GM23338 (cell line): ENCODE results near the gene EBLN1. TPM values are rescaled to one million over a fixed set of nuclear protein-coding genes. Genes with fewer than 3 reads are reported as not detected.

Source experiments
- ATAC-seq: fragments of 200-7000 bp; cut with Tn5 transposase; 3 replicates; pipeline ENCODE4 v1.9.1; 2020
- DNase-seq: peaks from one replicate; pipeline ENCODE4 v3.0.0-alpha.2; 2015; ENCODE audit warnings: low spot score
- H2AFZ ChIP-seq: fragments of 200-600 bp; sonication (generic); 2 replicates; pipeline ENCODE4 v1.8.0; 2016; ENCODE audit warnings: antibody characterized with exemption, mild to moderate bottlenecking, moderate library complexity
- H3F3A ChIP-seq: fragments of 200-600 bp; sonication (generic); replicated peaks from 2 replicates; pipeline ENCODE4 v1.8.0; 2017; ENCODE audit warnings: antibody characterized with exemption, mixed run types, low read depth
- H3K27ac ChIP-seq: fragments of 200-600 bp; sonication (generic); 2 replicates; pipeline ENCODE4 v1.6.1; 2016; ENCODE audit warnings: low read depth
- H3K27me3 ChIP-seq: fragments of 200-600 bp; sonication (generic); 2 replicates; pipeline ENCODE4 v1.8.0; 2016; ENCODE audit warnings: mild to moderate bottlenecking, mixed run types, moderate library complexity; ENCODE audit not compliant: insufficient read depth
- H3K36me3 ChIP-seq: fragments of 200-600 bp; sonication (generic); 2 replicates; pipeline ENCODE4 v1.8.0; 2016; ENCODE audit warnings: mild to moderate bottlenecking; ENCODE audit not compliant: insufficient read depth
- H3K4me1 ChIP-seq: fragments of 200-600 bp; sonication (generic); 2 replicates; pipeline ENCODE4 v1.8.0; 2016; ENCODE audit warnings: mild to moderate bottlenecking, moderate library complexity; ENCODE audit not compliant: insufficient read depth
- H3K4me2 ChIP-seq: fragments of 200-600 bp; sonication (generic); 2 replicates; pipeline ENCODE4 v1.7.1; 2017; ENCODE audit warnings: mixed run types
- H3K4me3 ChIP-seq: fragments of 200-600 bp; sonication (generic); 2 replicates; pipeline ENCODE4 v1.6.1; 2016; ENCODE audit warnings: mixed run types
- H3K79me2 ChIP-seq: fragments of 200-600 bp; sonication (generic); replicated peaks from 2 replicates; pipeline ENCODE4 v1.8.0; 2017; ENCODE audit warnings: mild to moderate bottlenecking; ENCODE audit not compliant: insufficient read depth
- H3K9me2 ChIP-seq: fragments of 200-600 bp; sonication (generic); 2 replicates; pipeline ENCODE4 v1.8.0; 2017; ENCODE audit not compliant: insufficient read depth
- H4K20me1 ChIP-seq: fragments of 200-600 bp; sonication (generic); replicated peaks from 2 replicates; pipeline ENCODE4 v1.8.0; 2017; ENCODE audit warnings: mild to moderate bottlenecking; ENCODE audit not compliant: insufficient read depth
- H3K27ac Mint-ChIP-seq: 2 replicates; pipeline ENCODE4 v1.8.0; 2020; ENCODE audit warnings: inconsistent platforms, mild to moderate bottlenecking, moderate library complexity, mixed read lengths
- H3K27me3 Mint-ChIP-seq: 3 replicates; pipeline ENCODE4 v1.8.0; 2022; ENCODE audit warnings: low read depth, mild to moderate bottlenecking, moderate library complexity, mixed read lengths, inconsistent platforms; ENCODE audit not compliant: insufficient read depth, poor library complexity
- H3K36me3 Mint-ChIP-seq: 3 replicates; pipeline ENCODE4 v1.8.0; 2021; ENCODE audit warnings: low read depth, mild to moderate bottlenecking, inconsistent platforms, moderate library complexity, mixed read lengths
- H3K4me1 Mint-ChIP-seq: 3 replicates; pipeline ENCODE4 v1.8.0; 2020; ENCODE audit warnings: mild to moderate bottlenecking, inconsistent platforms, mixed read lengths
- H3K4me3 Mint-ChIP-seq: 3 replicates; pipeline ENCODE4 v1.8.0; 2021; ENCODE audit warnings: moderate library complexity, mild to moderate bottlenecking, inconsistent platforms, mixed read lengths
- H3K9me3 Mint-ChIP-seq: 3 replicates; pipeline ENCODE4 v1.8.0; 2020; ENCODE audit warnings: moderate library complexity, mild to moderate bottlenecking, inconsistent platforms, mixed read lengths
- CREB1 ChIP-seq: fragments of 250-450 bp; sonication (Bioruptor Pico); IDR thresholded peaks from 2 replicates; pipeline ENCODE4 v1.5.0; 2020; ENCODE audit warnings: low read depth, mild to moderate bottlenecking, moderate library complexity
- ETS1 ChIP-seq: IDR thresholded peaks from 2 replicates; pipeline ENCODE4 v1.6.1; 2016; ENCODE audit warnings: antibody characterized with exemption
- EZH2 ChIP-seq: fragments of 200-600 bp; sonication (generic); IDR thresholded peaks from one replicate; pipeline ENCODE4 v1.8.0; 2017; ENCODE audit warnings: antibody characterized with exemption, mild to moderate bottlenecking, low read depth; ENCODE audit not compliant: unreplicated experiment
- EZH2phosphoT487 ChIP-seq: fragments of 200-600 bp; sonication (generic); IDR thresholded peaks from one replicate; pipeline ENCODE4 v1.8.1; 2018; ENCODE audit warnings: antibody characterized with exemption; ENCODE audit not compliant: unreplicated experiment
- JUNB ChIP-seq: IDR thresholded peaks from one replicate; pipeline ENCODE4 v1.6.1; 2016; ENCODE audit warnings: antibody characterized with exemption; ENCODE audit not compliant: unreplicated experiment
- NANOG ChIP-seq: IDR thresholded peaks from 2 replicates; pipeline ENCODE4 v1.6.1; 2016; ENCODE audit warnings: antibody characterized with exemption, borderline replicate concordance
- POLR2AphosphoS5 ChIP-seq: IDR thresholded peaks from 2 replicates; pipeline ENCODE4 v1.6.1; 2016; ENCODE audit warnings: antibody characterized with exemption, low read depth
- REST ChIP-seq: IDR thresholded peaks from one replicate; pipeline ENCODE4 v1.6.1; 2018; ENCODE audit warnings: antibody characterized with exemption; ENCODE audit not compliant: unreplicated experiment
- STAT1 ChIP-seq: IDR thresholded peaks from one replicate; pipeline ENCODE4 v1.6.1; 2016; ENCODE audit warnings: antibody characterized with exemption; ENCODE audit not compliant: unreplicated experiment
- ZNF114 ChIP-seq: fragments of 250-450 bp; sonication (Bioruptor Pico); IDR thresholded peaks from 2 replicates; pipeline ENCODE4 v1.5.0; 2020; ENCODE audit warnings: mild to moderate bottlenecking, moderate library complexity
- ZNF331 ChIP-seq: fragments of 250-450 bp; sonication (Bioruptor Pico); IDR thresholded peaks from 2 replicates; pipeline ENCODE4 v1.5.0; 2020; ENCODE audit warnings: low read depth, mild to moderate bottlenecking, moderate library complexity
- ZNF462 ChIP-seq: fragments of 250-450 bp; sonication (Bioruptor Pico); IDR thresholded peaks from 2 replicates; pipeline ENCODE4 v1.5.0; 2020; ENCODE audit warnings: mild to moderate bottlenecking, moderate library complexity
- polyA plus RNA-seq: library from polyadenylated mRNA; unstranded; fragments of >200 nt; fragmentation: Nextera tagmentation; extraction: Ambion mirVana; gene quantifications from 2 replicates; pipeline ENCODE4 v1.2.1, GENCODE V29; 2016
- total RNA-seq: library from RNA; depleted of rRNA; stranded (reverse); fragments of >200 nt; shearing (Covaris generic); gene quantifications from 2 replicates; pipeline ENCODE4 v1.2.3, GENCODE V29; 2014

The EBLN1 gene
- total and polyA plus RNA-seq, 2 experiments from 2014 or later: not detected

GRCh38 chr10:22174442-22174841 is 43.4 kb downstream of the EBLN1 start (continued):
- no peak for TF ChIP-seq ETS1
- no peak for TF ChIP-seq ZNF114
- TF ChIP-seq NANOG: no peak

- Histone ChIP-seq H3K9me2 (no peaks in the 10 kb centered on the region), H3K36me3 (no peaks in the 10 kb centered on the region), H3F3A (no peaks in the 10 kb centered on the region), H3K4me1 (no peaks in the 10 kb centered on the region), H3K4me2 (no peak overlapping the region), H3K27me3 (no peaks in the 10 kb centered on the region), H2AFZ (no peak overlapping the region), H3K4me3 (no peak overlapping the region), H3K27ac (no peak overlapping the region), H4K20me1 (no peaks in the 10 kb centered on the region), H3K79me2 (no peaks in the 10 kb centered on the region)
- DNase-seq: no peak
- Mint-ChIP-seq H3K36me3 (no peaks in the 10 kb centered on the region), H3K27ac (no peak overlapping the region), H3K27me3 (peaks cover 3% of the 10 kb centered on the region), H3K4me1 (no peaks in the 10 kb centered on the region), H3K9me3 (peaks cover 3% of the 10 kb centered on the region; the same call in 1 of the 3 replicates), H3K4me3 (no peak overlapping the region)
- no peak for ATAC-seq
- TF ChIP-seq CREB1 (CRISPR knock-in tag) (no peak), POLR2AphosphoS5 (no peak), ZNF114 (no peak), NANOG (no peak), ZNF331 (CRISPR knock-in tag) (no peak), EZH2phosphoT487 (no peak), REST (no peak), JUNB (no peak), STAT1 (no peak), ZNF462 (CRISPR knock-in tag) (no peak), ETS1 (no peak), EZH2 (no peak)
Measured at GRCh38 chr10:22171131-22171530, 46.7 kb downstream of the EBLN1 start.
